Ishikawa (cell line): ENCODE data around the gene STX3.

Experiments
- CEBPB ChIP-seq: IDR thresholded peaks from 2 replicates; pipeline ENCODE4 v1.6.1; 2012
- ZBTB7A ChIP-seq: IDR thresholded peaks from 2 replicates; pipeline ENCODE4 v1.6.1; 2012; ENCODE audit warnings: low read depth
- TF ChIP-seq, protein P1 (sequence below): IDR thresholded peaks from 2 replicates; pipeline ENCODE4 v1.6.1; 2012
- TF ChIP-seq, protein P2 (sequence below): IDR thresholded peaks from 2 replicates; pipeline ENCODE4 v1.6.1; 2012; ENCODE audit warnings: low read depth, mild to moderate bottlenecking

DNA sequence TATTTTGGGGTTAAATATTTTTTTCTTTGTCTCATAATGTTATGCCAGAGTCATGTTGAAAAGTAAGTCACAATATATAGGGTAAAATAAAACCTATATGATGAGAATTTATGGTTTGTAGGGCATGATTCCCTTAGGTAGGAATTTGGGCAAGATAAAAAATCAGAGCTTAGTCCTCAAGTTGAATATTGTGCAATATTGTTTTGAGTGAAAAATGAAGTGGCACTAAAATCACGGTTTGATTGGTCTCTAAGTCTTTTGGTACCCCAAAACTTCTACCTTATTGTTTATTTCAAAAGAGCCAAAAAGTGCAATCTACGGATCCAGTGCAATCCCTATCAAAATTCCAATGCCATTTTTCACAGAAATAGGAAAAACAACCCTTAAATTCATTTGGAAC lies 57.0 kb downstream of the STX3 start:
- TF ChIP-seq ZBTB7A (no peak), CEBPB (no peak)
- TF ChIP-seq, protein P1, sequence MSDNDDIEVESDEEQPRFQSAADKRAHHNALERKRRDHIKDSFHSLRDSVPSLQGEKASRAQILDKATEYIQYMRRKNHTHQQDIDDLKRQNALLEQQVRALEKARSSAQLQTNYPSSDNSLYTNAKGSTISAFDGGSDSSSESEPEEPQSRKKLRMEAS: no peak
- TF ChIP-seq, protein P2, sequence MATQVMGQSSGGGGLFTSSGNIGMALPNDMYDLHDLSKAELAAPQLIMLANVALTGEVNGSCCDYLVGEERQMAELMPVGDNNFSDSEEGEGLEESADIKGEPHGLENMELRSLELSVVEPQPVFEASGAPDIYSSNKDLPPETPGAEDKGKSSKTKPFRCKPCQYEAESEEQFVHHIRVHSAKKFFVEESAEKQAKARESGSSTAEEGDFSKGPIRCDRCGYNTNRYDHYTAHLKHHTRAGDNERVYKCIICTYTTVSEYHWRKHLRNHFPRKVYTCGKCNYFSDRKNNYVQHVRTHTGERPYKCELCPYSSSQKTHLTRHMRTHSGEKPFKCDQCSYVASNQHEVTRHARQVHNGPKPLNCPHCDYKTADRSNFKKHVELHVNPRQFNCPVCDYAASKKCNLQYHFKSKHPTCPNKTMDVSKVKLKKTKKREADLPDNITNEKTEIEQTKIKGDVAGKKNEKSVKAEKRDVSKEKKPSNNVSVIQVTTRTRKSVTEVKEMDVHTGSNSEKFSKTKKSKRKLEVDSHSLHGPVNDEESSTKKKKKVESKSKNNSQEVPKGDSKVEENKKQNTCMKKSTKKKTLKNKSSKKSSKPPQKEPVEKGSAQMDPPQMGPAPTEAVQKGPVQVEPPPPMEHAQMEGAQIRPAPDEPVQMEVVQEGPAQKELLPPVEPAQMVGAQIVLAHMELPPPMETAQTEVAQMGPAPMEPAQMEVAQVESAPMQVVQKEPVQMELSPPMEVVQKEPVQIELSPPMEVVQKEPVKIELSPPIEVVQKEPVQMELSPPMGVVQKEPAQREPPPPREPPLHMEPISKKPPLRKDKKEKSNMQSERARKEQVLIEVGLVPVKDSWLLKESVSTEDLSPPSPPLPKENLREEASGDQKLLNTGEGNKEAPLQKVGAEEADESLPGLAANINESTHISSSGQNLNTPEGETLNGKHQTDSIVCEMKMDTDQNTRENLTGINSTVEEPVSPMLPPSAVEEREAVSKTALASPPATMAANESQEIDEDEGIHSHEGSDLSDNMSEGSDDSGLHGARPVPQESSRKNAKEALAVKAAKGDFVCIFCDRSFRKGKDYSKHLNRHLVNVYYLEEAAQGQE: no peak
